GM18873 (cell line): ENCODE measurements around the gene KIF5A.
"Not testable (repeated sequence)": the region's sequence is repeated elsewhere in the genome, so short reads cannot be mapped to it uniquely, and the experiment has no call there.

ENCODE experiments used
- ATAC-seq: cut with Tn5 transposase; IDR thresholded peaks from one replicate; pipeline ENCODE4 v1.9.1; 2021; ENCODE audit warnings: mild to moderate bottlenecking, moderate library complexity, moderate number of reproducible peaks; ENCODE audit not compliant: unreplicated experiment, low FRiP score

The KIF5A gene

DNA sequence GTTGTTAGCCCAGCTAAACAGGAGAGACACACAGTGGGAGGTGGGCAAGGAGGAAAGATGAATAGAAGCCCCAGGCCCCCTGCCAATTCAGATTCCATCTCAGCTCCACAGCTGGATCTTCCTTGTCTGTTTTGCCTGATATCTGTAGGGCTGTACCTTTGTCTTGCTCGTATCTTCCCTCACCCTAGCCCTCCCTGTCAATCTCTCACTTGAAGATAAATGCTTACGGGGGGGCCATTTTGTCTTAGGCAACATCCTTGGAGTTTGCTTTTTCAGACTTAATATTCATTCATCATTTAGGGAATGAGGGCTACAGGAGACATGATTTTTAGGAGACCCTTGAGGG, 2.4 kb downstream of the KIF5A start:
- ATAC-seq: no peak

DNA sequence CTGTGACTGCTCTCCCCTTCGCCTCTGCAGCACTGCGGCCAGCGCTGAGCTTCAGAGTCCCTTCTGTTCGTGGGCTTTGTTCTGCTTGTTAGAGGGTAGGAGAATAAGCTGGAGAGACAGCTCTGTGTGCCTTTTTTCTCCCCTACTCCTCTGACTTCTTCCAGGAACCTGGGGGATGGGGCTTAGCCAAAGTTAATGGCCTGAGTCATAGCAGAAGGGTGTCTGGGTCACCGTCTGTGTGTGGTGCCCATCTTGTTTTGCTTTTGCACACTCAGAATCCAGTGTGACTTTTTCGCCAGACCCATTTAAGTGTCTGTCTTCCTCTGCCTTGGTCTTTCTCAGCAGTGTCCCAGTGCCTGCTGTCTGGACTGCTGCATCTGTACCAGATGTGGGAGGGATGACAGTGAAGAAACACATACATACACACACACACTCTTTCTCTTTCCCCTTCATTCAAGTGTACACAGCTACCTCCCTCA, 3.0 kb downstream of the KIF5A start:
- ATAC-seq: no peak

DNA sequence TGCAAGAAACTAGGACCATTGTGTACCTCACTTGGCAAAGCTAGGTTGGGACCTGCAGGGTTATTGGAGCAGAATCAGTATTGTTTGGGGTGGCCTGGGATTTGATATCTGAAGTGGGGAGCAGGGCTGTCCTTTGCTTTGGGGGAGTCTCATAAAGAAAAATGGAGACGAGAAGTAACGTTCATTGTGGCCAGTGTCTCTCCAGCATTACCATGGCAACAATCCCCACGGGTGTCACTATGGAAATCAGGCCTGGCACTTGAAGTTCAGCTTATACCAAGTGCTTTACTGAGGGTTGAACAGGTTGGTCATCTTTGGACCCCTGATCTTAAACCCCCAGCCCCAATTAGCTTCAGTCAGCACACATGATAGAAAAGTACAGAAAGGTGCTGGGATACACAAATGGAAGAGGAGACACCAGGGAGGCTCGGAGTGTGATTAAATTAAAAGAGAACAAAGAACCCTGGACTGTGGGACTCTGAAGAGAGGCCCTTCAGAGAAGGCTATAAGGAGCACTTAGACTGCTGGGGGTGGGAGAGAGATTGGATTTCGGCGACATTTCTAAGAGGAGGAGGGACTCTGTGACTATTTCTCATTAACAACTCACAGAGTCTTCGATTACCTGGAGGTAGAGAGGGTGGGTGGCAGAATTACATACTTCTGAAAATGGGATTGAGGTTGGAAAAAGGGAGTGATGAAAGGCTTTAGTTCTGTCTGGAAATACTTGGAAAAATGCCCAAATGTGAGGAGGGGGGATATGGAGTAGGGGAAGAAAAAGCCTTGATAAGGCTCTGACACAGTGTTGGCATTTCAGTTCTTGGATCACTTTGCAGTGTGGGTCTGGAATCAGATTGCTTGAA, 3.7 kb downstream of the KIF5A start:
- no peak for ATAC-seq

DNA sequence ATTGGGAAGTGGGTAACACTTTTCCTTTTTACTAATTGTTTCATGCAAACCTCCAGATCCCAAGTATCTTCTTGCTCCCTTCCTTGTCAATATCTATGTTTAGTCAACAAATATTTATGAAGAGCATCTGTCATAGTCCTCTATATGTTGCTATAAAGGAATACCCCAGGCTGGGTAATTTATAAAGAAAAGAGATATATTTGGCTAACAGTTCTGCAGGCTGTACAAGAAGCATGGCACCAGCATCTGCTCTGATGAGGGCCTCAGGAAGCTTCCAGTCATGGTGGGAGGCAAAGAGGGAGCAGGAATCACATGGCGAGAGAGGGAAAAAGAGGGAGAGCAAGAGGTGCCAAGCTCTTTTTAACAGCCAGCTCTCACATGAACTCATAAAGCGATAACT, 4.6 kb downstream of the KIF5A start:
- ATAC-seq: no peak

DNA sequence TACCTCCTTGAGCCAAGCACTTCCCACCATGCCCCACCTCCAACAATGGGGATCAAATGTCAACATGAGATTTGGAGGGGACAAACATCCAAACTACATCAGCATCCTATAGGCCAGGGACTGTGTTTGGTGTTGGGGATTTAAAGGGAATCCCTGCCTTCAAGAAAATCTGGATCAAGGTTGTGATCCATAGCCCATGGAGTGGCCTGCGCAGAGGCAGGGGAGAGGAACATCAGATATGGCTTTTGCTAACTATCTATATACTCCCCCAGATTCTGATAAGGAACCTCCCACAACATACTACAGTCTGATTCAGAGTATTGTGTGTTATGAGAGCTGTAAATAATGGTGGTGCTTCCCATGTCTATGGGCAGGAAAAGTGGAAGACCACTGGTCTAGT, 5.1 kb downstream of the KIF5A start:
- ATAC-seq: no peak

DNA sequence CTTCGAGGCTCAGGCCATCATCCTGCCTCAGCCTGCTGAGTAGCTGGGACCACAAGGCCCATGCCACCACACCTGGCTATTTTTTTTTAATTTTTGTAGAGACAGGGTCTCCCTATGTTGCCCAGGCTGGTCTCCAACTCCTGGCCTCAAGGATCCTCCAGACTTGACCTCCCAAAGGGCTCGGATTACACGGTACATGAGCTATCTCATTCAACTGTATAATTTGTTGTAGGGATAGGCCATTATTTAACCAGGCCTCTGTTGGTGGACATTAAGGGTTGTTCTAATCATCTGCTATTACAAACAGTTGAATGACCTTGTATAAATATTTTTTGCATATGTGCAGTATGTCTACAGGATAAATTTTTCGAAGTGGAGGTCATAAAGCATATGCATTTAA, 9.0 kb downstream of the KIF5A start:
- no peak for ATAC-seq

DNA sequence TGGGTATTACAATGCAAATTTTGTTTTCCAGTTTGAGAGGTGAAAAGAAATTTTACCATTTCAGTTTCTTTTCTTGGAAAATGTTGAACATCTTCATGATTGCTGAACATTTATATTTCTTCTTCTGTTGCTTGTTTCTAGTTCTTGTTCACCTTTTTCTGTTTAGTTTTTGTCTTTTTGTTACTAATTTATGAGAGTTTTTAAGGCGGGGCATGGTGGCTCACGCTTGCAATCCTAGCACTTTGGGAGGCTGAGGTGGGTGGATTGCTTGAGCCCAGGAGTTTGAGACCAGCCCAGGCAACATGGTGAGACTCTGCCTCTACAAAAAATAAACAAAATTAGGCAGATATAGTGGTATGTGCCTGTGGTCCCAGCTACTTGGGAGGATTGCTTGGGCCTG, 10.7 kb downstream of the KIF5A start:
- no peak for ATAC-seq

DNA sequence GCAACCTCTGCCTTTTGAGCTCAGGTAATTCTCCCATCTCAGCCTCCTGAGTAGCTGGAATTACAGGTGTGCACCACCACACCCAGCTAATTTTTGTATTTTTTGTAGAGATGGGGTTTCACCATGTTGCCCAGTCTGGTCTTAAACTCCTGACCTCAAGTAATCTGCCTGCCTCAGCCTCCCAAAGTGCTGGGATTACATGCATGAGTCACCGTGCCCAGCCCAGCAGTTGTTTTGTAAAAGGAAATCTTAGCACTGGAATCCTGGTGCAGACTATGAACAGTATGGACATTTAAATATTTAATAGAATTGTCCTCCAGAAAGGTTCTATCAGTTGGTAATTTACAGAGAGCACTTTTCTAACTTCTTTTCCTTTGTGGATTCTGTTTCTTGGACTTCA, 11.3 kb downstream of the KIF5A start:
- ATAC-seq: not testable (repeated sequence)

DNA sequence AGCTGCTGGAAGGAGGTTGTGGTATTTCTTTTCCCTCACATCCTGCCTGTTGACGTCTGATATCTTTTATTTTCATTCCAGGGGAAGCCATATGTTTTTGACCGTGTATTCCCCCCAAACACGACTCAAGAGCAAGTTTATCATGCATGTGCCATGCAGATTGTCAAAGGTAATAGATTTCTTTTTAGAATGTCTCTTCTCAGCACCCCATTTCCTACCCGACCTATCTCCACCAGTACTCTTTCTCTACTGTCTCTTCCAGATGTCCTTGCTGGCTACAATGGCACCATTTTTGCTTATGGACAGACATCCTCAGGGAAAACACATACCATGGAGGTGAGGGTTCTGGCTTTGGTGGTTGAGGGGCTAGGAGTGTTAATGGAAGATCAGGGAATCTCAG, 13.5 kb downstream of the KIF5A start:
- no peak for ATAC-seq

DNA sequence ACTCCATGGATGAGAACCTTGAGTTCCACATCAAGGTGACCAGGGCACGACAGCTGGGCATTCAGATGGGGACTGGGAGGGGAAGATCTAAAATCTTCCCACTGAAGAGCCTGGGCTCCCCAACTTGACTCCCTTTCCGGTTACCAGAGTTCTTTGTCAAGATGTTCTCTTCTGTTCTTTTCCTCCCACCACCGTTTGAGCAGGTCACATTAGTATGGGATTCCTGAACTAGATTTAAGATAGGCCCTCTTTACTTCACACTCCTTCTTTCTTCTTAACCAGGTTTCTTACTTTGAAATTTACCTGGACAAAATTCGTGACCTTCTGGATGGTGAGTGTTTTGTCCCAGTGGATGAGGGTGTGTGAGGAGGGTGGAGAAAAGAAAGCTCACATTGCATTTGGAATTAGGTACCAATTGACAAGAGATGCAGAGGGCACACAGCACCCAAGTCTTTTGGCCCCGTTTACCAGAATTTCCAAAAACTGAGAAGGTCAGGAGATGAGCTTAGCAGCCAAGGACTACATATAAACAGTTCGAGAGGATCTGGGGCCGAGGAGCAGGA, 14.4 kb downstream of the KIF5A start:
- ATAC-seq: no peak

DNA sequence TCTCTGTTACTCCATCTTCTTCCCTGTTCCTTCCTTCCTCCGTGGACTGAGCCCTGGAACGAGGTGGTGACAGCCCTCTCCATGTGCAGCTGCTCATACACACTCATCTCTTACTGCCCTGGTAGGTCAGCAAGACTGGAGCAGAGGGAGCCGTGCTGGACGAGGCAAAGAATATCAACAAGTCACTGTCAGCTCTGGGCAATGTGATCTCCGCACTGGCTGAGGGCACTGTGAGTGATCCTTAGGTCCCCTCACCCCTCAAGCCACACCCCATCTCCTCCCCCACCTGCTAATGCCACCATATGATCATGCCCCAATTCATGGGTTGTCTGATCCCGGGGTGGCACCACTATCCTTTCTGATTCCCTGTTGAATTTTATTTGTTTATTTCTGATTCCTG, 19.0 kb downstream of the KIF5A start:
- ATAC-seq: no peak

DNA sequence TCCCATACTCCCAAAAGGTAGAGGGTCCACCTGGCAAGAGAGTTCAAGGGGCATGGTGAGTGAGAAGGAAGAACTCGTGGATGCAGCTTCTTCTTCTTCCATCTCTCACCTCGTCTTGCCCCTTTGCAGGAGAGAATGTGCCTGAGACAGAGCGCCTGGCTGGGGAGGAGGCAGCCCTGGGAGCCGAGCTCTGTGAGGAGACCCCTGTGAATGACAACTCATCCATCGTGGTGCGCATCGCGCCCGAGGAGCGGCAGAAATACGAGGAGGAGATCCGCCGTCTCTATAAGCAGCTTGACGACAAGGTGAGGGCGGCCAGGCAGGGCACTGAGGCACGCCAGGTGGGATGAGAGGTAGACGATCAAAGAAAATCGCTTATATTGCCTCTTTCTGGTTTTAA, 20.0 kb downstream of the KIF5A start:
- no peak for ATAC-seq

DNA sequence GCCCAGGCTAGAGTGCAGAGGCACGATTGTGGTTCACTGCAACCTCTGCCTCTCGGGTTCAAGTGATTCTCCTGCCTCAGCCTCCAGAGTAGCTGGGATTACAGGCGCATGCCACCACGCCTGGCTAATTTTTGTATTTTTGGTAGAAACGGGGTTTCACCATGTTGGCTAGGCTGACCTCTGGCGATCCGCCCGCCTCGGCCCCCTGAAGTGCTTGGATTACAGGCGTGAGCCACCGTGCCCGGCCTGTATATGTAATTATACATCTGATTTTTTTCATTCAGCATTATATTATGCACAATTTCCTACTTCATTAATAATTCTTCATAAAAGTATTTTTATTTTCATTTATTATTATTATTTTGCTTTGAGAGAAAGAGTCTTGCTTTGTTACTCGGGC, 20.6 kb downstream of the KIF5A start:
- not testable (repeated sequence) for ATAC-seq

DNA sequence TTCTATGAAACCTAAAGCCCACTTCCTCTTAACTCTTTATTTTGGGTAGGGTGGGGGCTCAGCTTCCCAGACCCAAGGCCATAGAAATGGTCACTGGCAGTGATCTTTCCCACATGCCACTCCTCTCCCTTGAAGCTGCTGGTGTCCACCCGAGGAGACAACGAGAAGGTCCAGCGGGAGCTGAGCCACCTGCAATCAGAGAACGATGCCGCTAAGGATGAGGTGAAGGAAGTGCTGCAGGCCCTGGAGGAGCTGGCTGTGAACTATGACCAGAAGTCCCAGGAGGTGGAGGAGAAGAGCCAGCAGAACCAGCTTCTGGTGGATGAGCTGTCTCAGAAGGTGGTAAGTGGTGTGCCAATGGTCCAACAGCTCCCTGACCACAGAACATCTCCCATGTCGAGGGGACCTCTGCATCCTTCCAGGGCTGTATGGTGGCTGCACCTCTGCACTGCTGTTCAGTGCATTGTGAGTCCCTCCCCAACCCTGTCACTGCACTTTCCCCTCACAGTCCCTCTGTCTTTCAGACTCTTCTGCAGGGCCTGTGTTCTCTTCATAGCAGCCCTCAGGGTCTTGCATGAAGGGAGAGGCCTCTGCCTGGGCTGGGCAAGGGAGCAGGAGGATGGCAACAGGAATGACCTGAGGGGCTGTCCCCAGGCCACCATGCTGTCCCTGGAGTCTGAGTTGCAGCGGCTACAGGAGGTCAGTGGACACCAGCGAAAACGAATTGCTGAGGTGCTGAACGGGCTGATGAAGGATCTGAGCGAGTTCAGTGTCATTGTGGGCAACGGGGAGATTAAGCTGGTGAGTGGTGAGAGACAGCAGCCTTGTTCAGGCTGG, 22.3 kb downstream of the KIF5A start:
- ATAC-seq: no peak

DNA sequence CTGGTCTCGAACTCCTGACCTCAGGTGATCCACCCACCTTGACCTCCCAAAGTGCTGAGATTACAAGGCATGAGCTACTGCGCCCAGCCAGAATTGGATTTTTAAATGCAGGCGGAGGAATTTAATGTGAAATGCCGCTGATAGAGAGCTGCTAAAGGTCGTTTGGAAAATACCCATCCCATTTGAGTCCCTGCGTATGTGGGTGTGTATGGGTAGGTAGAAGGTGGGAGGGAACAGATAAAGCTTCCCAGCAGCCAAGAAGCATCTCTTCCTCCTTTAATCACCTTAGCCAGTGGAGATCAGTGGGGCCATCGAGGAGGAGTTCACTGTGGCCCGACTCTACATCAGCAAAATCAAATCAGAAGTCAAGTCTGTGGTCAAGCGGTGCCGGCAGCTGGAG, 25.0 kb downstream of the KIF5A start:
- ATAC-seq: no peak

DNA sequence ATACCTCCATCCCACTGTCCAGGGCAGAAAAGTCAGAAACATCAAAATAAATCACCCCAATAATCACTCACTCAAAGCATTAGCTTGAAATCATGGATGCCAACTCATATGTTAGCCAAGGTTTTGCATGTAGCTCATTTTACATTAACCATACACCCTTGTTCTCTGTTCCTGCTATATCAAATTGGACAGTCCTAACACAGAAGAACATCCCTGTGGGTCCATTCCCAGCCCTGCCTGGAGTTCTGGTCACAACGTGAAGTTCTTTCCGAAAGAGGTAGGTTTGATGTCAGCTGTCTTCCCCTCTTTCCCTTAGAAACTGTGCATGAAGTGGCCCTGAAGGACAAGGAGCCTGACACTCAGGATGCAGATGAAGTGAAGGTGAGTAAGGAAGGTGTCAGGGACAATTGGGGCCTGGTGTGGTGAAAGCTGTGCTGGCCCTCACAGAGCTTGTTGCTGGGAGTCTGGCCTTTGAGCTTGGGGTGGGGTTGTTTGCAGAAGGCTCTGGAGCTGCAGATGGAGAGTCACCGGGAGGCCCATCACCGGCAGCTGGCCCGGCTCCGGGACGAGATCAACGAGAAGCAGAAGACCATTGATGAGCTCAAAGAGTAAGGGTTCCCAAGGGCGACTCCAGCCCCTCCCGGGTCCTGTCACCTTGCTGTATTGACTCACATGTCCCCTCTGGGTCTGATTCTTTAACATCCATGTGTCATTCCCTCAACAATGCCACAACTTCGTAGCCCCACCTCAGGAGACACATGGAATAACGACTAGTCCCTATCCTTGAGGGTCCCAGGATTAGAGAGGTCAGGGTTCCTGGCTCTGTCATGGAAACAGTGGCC, 26.1 kb downstream of the KIF5A start:
- no peak for ATAC-seq

DNA sequence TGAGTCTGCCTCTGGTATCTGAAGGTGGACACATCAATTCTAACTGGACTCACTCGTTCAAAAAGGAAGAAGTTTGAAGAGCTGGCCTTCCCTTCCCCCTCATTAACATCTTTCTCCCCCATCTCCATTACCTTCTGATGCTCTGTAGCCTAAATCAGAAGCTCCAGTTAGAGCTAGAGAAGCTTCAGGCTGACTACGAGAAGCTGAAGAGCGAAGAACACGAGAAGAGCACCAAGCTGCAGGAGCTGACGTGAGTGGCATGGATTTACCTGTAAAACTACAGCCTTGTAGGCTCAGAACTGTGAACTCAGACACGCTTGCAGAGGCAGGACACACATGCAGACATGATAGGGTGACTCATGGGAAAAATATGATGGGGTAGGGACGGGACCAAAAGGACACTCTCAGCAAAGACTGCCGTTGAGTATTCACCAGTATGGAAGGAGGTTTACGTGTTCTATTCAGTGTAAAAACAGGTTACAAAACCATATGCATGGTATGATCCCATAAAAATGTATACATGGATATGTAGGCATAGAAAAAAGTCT, 26.8 kb downstream of the KIF5A start:
- ATAC-seq: no peak

DNA sequence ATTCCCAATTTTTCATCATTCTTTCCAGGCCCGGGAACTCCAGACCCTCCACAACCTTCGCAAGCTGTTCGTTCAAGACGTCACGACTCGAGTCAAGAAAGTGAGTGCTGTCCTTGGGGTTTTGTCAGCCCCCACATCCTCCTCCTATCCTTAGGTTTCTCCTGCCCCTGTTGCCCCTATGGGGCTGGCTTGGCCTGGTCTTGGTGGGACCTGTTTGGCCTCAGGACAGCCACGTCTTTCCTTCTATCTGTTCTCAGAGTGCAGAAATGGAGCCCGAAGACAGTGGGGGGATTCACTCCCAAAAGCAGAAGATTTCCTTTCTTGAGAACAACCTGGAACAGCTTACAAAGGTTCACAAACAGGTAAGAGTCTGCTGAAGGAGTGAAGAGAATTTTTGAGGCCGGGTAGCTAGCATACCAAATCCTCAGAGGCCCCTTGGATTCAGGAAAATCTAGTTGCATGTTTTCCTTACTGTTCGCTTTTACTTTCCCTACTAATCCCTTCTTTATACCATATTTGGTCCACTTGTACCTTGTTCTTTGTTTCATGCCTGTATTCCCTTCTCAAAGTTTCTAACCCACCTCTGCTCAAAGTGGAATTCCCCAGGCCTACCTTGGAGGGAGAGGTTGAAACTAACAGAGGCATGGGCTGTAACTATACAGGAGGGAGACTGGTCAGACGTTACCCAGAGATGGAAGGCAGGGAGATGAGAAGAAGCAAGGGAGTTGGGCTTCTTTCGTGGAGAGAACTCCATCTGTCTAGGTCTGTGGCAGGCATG, 28.3 kb downstream of the KIF5A start:
- ATAC-seq: no peak

DNA sequence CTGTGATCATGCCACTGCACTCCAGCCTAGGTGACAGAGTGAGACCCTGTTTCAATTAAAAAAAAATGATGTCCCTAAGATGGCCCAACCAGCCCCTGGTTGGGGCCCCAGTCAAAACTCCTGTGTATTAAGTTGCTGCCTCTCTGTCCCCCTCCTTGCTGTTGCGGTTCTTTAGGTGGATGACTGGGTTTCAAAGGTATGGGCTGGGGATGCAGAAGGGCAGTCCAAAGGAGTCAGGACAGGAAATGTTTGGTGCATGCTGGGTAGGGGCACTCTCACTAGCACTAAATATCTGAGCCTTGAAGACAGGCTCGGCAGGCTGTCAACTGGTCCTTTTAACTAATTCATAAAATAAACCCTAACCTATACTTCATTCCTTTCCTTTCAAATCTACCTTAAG, 29.2 kb downstream of the KIF5A start:
- no peak for ATAC-seq
